HEK293 (cell line): ENCODE results near the gene LYPD4.

Experiments
- GLIS1 ChIP-seq: fragments of 450-650 bp; formaldehyde crosslinking; IDR thresholded peaks from 2 replicates; pipeline ENCODE4 v1.5.1; 2016; ENCODE audit warnings: missing biosample characterization, missing genetic modification characterization
- KLF8 ChIP-seq: fragments of 450-650 bp; formaldehyde crosslinking; IDR thresholded peaks from 2 replicates; pipeline ENCODE4 v1.5.1; 2016; ENCODE audit warnings: missing biosample characterization, missing genetic modification characterization
- MEIS1 ChIP-seq: sonication (generic); formaldehyde crosslinking; IDR thresholded peaks from 2 replicates; pipeline ENCODE4 v1.8.1; 2022; ENCODE audit warnings: missing genetic modification reagents, mild to moderate bottlenecking, borderline replicate concordance
- OSR2 ChIP-seq: fragments of 450-650 bp; formaldehyde crosslinking; IDR thresholded peaks from 2 replicates; pipeline ENCODE4 v1.5.1; 2016; ENCODE audit warnings: missing biosample characterization, missing genetic modification characterization
- REPIN1 ChIP-seq: fragments of 450-650 bp; formaldehyde crosslinking; IDR thresholded peaks from 2 replicates; pipeline ENCODE4 v1.5.1; 2017; ENCODE audit warnings: missing biosample characterization, missing genetic modification characterization, low read depth
- TCF7L2 ChIP-seq: IDR thresholded peaks from 2 replicates; pipeline ENCODE4 v1.6.1; 2011; ENCODE audit warnings: low read depth, mild to moderate bottlenecking, inconsistent platforms, low read length, moderate library complexity, borderline replicate concordance
- TRIM28 ChIP-seq: IDR thresholded peaks from 2 replicates; pipeline ENCODE4 v1.6.1; 2011; ENCODE audit warnings: low read length, control low read depth, borderline replicate concordance
- ZFP41 ChIP-seq: fragments of 450-650 bp; formaldehyde crosslinking; IDR thresholded peaks from 2 replicates; pipeline ENCODE4 v1.5.1; 2016; ENCODE audit warnings: missing biosample characterization, missing genetic modification characterization, borderline replicate concordance
- ZNF114 ChIP-seq: fragments of 450-650 bp; formaldehyde crosslinking; IDR thresholded peaks from 2 replicates; pipeline ENCODE4 v1.5.0; 2017; ENCODE audit warnings: missing biosample characterization, missing genetic modification characterization
- ZNF140 ChIP-seq: fragments of 450-650 bp; formaldehyde crosslinking; IDR thresholded peaks from 2 replicates; pipeline ENCODE4 v1.5.1; 2016; ENCODE audit warnings: missing biosample characterization, missing genetic modification characterization
- ZNF169 ChIP-seq: fragments of 450-650 bp; formaldehyde crosslinking; IDR thresholded peaks from 2 replicates; pipeline ENCODE4 v1.5.1; 2016; ENCODE audit warnings: missing biosample characterization, missing genetic modification characterization
- ZNF18 ChIP-seq: fragments of 450-650 bp; formaldehyde crosslinking; IDR thresholded peaks from 2 replicates; pipeline ENCODE4 v1.5.1; 2016; ENCODE audit warnings: missing biosample characterization, missing genetic modification characterization
- ZNF239 ChIP-seq: fragments of 450-650 bp; formaldehyde crosslinking; IDR thresholded peaks from 2 replicates; pipeline ENCODE4 v1.5.1; 2016; ENCODE audit warnings: missing biosample characterization, missing genetic modification characterization
- ZNF549 ChIP-seq: fragments of 450-650 bp; IDR thresholded peaks from 2 replicates; pipeline ENCODE4 v1.5.1; 2018; ENCODE audit warnings: missing biosample characterization, missing genetic modification characterization, mild to moderate bottlenecking, inconsistent platforms, moderate library complexity
- ZNF621 ChIP-seq: fragments of 450-650 bp; formaldehyde crosslinking; IDR thresholded peaks from 2 replicates; pipeline ENCODE4 v1.5.1; 2017; ENCODE audit warnings: missing biosample characterization, missing genetic modification characterization
- ZNF623 ChIP-seq: fragments of 450-650 bp; formaldehyde crosslinking; IDR thresholded peaks from 2 replicates; pipeline ENCODE4 v1.5.1; 2016; ENCODE audit warnings: missing biosample characterization, missing genetic modification characterization
- ZNF660 ChIP-seq: fragments of 450-650 bp; IDR thresholded peaks from 2 replicates; pipeline ENCODE4 v1.5.1; 2018; ENCODE audit warnings: missing biosample characterization, mild to moderate bottlenecking, missing genetic modification characterization
- ZNF692 ChIP-seq: fragments of 450-650 bp; formaldehyde crosslinking; IDR thresholded peaks from 2 replicates; pipeline ENCODE4 v1.5.1; 2016; ENCODE audit warnings: missing biosample characterization, missing genetic modification characterization
- ZNF701 ChIP-seq: fragments of 450-650 bp; formaldehyde crosslinking; IDR thresholded peaks from 2 replicates; pipeline ENCODE4 v1.5.1; 2016; ENCODE audit warnings: missing biosample characterization, missing genetic modification characterization
- ZNF777 ChIP-seq: fragments of 450-650 bp; formaldehyde crosslinking; IDR thresholded peaks from 2 replicates; pipeline ENCODE4 v1.5.1; 2017; ENCODE audit warnings: missing biosample characterization, missing genetic modification characterization, borderline replicate concordance
- ZSCAN16 ChIP-seq: fragments of 450-650 bp; formaldehyde crosslinking; IDR thresholded peaks from 2 replicates; pipeline ENCODE4 v1.5.1; 2016; ENCODE audit warnings: missing biosample characterization, missing genetic modification characterization
- ZSCAN30 ChIP-seq: fragments of 450-650 bp; IDR thresholded peaks from 2 replicates; pipeline ENCODE4 v1.5.1; 2018; ENCODE audit warnings: missing biosample characterization, mild to moderate bottlenecking, missing genetic modification characterization, moderate library complexity
- TF ChIP-seq, protein P1 (sequence below): fragments of 450-650 bp; formaldehyde crosslinking; IDR thresholded peaks from 2 replicates; pipeline ENCODE4 v1.5.1; 2016; ENCODE audit warnings: missing biosample characterization, missing genetic modification characterization, borderline replicate concordance
- TF ChIP-seq, protein P2 (sequence below): fragments of 450-650 bp; formaldehyde crosslinking; IDR thresholded peaks from 2 replicates; pipeline ENCODE4 v1.5.1; 2016; ENCODE audit warnings: missing biosample characterization, missing genetic modification characterization
- TF ChIP-seq, protein P3 (sequence below): fragments of 450-650 bp; formaldehyde crosslinking; IDR thresholded peaks from 2 replicates; pipeline ENCODE4 v1.5.1; 2016; ENCODE audit warnings: missing biosample characterization, missing genetic modification characterization
- TF ChIP-seq, protein P4 (sequence below): fragments of 450-650 bp; IDR thresholded peaks from 2 replicates; pipeline ENCODE4 v1.5.1; 2018; ENCODE audit warnings: missing biosample characterization, missing genetic modification characterization
- TF ChIP-seq, protein P5 (sequence below): fragments of 450-650 bp; formaldehyde crosslinking; IDR thresholded peaks from 2 replicates; pipeline ENCODE4 v1.5.1; 2016; ENCODE audit warnings: missing biosample characterization, missing genetic modification characterization, borderline replicate concordance

Gene LYPD4

DNA sequence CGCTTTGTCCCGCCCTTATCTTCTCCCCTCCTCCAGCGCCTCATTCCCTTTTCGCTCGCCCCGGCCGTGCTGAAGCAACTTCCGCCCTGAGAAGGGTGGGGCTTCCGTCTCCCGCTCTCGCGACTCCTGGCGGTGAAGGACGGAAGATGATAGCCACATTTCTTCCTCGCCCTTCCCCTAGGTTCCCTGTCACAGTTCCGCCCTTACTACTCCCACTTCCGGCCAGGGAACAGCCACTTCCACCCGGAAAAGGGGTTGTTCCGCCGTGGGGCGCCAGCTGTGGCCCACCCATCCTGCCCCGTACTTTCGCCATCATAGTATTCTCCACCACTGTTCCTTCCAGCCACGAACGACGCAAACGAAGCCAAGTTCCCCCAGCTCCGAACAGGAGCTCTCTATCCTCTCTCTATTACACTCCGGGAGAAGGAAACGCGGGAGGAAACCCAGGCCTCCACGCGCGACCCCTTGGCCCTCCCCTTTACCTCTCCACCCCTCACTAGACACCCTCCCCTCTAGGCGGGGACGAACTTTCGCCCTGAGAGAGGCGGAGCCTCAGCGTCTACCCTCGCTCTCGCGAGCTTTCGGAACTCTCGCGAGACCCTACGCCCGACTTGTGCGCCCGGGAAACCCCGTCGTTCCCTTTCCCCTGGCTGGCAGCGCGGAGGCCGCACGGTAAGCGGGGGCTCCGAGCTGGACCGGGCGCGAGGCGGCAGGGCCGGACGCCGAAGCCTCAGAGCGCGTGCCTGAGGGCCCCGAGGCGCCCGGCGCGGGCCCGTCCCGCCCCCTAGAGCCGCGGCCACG lies 15.3 kb upstream of the LYPD4 start, which contains the start of gene RPS19 (continued):
- TF ChIP-seq ZNF777 (tag by site-specific recombination) (peak; percentile 80; the same call in 1 of the 2 replicates), ZNF114 (no peak), ZSCAN16 (peak; percentile 52; the same call in 1 of the 2 replicates), ZFP41 (no peak), ZNF18 (no peak), GLIS1 (peak; percentile 57), MEIS1 (CRISPR knock-in tag) (no peak), ZNF660 (tag by site-specific recombination) (peak; percentile 99), OSR2 (tag by site-specific recombination) (no peak), ZNF140 (tag by site-specific recombination) (no peak), ZNF621 (no peak), ZNF239 (tag by site-specific recombination) (peak; percentile 74; the same call in 1 of the 2 replicates), ZNF701 (tag by site-specific recombination) (no peak), ZNF692 (tag by site-specific recombination) (peak; percentile 95), TRIM28 (peak; percentile 47; the same call in 1 of the 2 replicates), ZNF623 (tag by site-specific recombination) (peak; percentile 37; the same call in 1 of the 2 replicates), ZNF549 (tag by site-specific recombination) (no peak), REPIN1 (tag by site-specific recombination) (no peak), ZSCAN30 (no peak; the same call in 1 of the 2 replicates), KLF8 (tag by site-specific recombination) (peak; percentile 100), TCF7L2 (no peak), ZNF169 (tag by site-specific recombination) (no peak)
- TF ChIP-seq, protein P1, sequence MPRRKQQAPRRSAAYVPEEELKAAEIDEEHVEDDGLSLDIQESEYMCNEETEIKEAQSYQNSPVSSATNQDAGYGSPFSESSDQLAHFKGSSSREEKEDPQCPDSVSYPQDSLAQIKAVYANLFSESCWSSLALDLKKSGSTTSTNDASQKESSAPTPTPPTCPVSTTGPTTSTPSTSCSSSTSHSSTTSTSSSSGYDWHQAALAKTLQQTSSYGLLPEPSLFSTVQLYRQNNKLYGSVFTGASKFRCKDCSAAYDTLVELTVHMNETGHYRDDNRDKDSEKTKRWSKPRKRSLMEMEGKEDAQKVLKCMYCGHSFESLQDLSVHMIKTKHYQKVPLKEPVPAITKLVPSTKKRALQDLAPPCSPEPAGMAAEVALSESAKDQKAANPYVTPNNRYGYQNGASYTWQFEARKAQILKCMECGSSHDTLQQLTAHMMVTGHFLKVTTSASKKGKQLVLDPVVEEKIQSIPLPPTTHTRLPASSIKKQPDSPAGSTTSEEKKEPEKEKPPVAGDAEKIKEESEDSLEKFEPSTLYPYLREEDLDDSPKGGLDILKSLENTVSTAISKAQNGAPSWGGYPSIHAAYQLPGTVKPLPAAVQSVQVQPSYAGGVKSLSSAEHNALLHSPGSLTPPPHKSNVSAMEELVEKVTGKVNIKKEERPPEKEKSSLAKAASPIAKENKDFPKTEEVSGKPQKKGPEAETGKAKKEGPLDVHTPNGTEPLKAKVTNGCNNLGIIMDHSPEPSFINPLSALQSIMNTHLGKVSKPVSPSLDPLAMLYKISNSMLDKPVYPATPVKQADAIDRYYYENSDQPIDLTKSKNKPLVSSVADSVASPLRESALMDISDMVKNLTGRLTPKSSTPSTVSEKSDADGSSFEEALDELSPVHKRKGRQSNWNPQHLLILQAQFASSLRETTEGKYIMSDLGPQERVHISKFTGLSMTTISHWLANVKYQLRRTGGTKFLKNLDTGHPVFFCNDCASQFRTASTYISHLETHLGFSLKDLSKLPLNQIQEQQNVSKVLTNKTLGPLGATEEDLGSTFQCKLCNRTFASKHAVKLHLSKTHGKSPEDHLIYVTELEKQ (tag by site-specific recombination): no peak
- TF ChIP-seq, protein P2, sequence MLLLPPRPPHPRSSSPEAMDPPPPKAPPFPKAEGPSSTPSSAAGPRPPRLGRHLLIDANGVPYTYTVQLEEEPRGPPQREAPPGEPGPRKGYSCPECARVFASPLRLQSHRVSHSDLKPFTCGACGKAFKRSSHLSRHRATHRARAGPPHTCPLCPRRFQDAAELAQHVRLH (tag by site-specific recombination): peak; percentile 99
- TF ChIP-seq, protein P3, sequence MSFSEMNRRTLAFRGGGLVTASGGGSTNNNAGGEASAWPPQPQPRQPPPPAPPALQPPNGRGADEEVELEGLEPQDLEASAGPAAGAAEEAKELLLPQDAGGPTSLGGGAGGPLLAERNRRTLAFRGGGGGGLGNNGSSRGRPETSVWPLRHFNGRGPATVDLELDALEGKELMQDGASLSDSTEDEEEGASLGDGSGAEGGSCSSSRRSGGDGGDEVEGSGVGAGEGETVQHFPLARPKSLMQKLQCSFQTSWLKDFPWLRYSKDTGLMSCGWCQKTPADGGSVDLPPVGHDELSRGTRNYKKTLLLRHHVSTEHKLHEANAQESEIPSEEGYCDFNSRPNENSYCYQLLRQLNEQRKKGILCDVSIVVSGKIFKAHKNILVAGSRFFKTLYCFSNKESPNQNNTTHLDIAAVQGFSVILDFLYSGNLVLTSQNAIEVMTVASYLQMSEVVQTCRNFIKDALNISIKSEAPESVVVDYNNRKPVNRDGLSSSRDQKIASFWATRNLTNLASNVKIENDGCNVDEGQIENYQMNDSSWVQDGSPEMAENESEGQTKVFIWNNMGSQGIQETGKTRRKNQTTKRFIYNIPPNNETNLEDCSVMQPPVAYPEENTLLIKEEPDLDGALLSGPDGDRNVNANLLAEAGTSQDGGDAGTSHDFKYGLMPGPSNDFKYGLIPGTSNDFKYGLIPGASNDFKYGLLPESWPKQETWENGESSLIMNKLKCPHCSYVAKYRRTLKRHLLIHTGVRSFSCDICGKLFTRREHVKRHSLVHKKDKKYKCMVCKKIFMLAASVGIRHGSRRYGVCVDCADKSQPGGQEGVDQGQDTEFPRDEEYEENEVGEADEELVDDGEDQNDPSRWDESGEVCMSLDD (tag by site-specific recombination): peak; percentile 99
- TF ChIP-seq, protein P4, sequence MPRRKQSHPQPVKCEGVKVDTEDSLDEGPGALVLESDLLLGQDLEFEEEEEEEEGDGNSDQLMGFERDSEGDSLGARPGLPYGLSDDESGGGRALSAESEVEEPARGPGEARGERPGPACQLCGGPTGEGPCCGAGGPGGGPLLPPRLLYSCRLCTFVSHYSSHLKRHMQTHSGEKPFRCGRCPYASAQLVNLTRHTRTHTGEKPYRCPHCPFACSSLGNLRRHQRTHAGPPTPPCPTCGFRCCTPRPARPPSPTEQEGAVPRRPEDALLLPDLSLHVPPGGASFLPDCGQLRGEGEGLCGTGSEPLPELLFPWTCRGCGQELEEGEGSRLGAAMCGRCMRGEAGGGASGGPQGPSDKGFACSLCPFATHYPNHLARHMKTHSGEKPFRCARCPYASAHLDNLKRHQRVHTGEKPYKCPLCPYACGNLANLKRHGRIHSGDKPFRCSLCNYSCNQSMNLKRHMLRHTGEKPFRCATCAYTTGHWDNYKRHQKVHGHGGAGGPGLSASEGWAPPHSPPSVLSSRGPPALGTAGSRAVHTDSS (tag by site-specific recombination): peak; percentile 61; the same call in 1 of the 2 replicates
- TF ChIP-seq, protein P5, sequence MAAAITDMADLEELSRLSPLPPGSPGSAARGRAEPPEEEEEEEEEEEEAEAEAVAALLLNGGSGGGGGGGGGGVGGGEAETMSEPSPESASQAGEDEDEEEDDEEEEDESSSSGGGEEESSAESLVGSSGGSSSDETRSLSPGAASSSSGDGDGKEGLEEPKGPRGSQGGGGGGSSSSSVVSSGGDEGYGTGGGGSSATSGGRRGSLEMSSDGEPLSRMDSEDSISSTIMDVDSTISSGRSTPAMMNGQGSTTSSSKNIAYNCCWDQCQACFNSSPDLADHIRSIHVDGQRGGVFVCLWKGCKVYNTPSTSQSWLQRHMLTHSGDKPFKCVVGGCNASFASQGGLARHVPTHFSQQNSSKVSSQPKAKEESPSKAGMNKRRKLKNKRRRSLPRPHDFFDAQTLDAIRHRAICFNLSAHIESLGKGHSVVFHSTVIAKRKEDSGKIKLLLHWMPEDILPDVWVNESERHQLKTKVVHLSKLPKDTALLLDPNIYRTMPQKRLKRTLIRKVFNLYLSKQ (tag by site-specific recombination): no peak
